LNCaP clone FGC (cell line): Measurements from ENCODE around the gene EPS8L3.
"Not testable (repeated sequence)": the region's sequence is repeated elsewhere in the genome, so short reads cannot be mapped to it uniquely, and the experiment has no call there.

ENCODE experiments used
- DNase-seq: peaks from one replicate; pipeline ENCODE4 v3.0.0-alpha.2; 2011; ENCODE audit warnings: low read depth
- H3K4me3 ChIP-seq: 2 replicates; pipeline ENCODE4 v1.5.1; 2011; ENCODE audit warnings: mild to moderate bottlenecking, low read depth, low read length, control low read depth
- TF ChIP-seq, protein P1 (sequence below): IDR thresholded peaks from 2 replicates; pipeline ENCODE4 v1.5.1; 2012; ENCODE audit warnings: mild to moderate bottlenecking; ENCODE audit not compliant: control insufficient read depth, insufficient read depth; ENCODE audit errors: extremely low read depth

The EPS8L3 gene

DNA sequence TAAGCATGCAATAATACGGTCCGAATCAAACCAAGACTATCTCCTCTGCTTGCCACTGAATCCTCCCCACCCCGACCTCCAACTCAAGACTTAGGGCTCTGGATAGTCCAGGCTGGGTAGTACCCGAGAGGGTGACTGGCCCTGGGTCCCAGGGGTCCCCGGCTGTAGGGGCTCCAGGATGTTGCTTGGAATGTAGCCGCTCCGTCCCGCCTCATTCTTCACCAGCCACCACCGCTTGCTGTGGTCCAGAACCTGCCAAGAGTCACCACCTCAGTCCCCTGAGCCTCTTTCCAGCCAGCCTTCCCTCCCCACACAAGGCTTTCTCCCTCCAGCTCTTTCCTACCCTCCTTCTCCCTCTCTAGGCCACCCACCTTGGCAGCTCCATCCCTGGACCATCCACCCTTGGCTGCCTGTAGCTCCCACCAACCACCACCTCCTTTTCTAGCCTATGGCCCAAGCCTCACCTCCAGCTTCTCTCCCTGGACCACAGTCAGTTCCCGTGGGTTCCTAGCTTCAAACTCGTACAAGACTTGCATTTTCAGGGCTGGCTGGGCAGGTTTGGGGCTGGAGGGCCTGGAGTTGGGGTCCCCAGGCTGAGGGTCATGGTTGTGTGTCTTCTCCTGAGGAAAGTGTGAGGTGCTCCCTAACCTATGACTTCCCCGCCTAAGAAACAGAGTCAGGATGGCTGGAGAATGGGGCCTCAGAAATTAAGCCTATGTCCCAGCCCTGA lies 12.0 kb downstream of the EPS8L3 start:
- TF ChIP-seq, protein P1, sequence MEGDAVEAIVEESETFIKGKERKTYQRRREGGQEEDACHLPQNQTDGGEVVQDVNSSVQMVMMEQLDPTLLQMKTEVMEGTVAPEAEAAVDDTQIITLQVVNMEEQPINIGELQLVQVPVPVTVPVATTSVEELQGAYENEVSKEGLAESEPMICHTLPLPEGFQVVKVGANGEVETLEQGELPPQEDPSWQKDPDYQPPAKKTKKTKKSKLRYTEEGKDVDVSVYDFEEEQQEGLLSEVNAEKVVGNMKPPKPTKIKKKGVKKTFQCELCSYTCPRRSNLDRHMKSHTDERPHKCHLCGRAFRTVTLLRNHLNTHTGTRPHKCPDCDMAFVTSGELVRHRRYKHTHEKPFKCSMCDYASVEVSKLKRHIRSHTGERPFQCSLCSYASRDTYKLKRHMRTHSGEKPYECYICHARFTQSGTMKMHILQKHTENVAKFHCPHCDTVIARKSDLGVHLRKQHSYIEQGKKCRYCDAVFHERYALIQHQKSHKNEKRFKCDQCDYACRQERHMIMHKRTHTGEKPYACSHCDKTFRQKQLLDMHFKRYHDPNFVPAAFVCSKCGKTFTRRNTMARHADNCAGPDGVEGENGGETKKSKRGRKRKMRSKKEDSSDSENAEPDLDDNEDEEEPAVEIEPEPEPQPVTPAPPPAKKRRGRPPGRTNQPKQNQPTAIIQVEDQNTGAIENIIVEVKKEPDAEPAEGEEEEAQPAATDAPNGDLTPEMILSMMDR = no peak
- no peak overlapping the region for H3K4me3 ChIP-seq
- no peak for DNase-seq

GRCh38 chr1:109750920-109751319 lies 12.8 kb downstream of the EPS8L3 start:
- TF ChIP-seq, protein P1 = no peak
- H3K4me3 ChIP-seq = no peak overlapping the region
- DNase-seq = no peak

DNA sequence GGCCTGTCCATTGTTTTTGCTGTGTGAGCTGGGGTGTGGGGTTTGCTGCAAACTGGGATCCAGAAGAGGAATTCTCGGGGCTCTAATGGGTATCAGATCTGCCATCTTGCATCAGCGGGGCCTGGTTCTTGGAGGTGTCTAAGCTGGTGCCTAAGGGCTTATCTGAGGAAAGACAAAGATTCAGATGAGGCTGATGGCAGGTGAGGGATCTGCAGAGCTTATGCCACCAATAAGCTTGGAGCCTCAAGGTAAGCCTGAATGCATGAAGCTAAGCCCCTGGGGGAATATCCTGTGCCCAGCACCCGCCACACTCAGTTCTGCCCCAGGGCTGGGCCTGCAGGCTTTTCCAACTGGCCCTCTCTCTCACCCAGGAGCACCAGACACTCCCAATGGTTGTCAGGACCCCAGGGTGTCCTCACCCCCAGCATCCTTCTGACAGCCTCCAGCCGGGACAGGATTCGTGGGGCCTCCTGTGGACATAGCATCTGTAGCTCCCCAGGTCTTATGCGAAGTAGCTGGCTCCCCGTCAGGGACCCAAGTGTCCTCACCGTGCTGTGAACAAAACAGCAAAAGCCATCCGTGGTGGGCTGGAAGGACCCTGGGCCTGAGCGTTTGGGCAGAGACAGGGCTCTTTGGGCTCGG lies 13.4 kb downstream of the EPS8L3 start:
- DNase-seq = no peak
- TF ChIP-seq, protein P1 = no peak
- H3K4me3 ChIP-seq = no peak overlapping the region

GRCh38 chr1:109749221-109749620 lies 14.5 kb downstream of the EPS8L3 start:
- no peak for DNase-seq
- TF ChIP-seq, protein P1 = no peak

DNA sequence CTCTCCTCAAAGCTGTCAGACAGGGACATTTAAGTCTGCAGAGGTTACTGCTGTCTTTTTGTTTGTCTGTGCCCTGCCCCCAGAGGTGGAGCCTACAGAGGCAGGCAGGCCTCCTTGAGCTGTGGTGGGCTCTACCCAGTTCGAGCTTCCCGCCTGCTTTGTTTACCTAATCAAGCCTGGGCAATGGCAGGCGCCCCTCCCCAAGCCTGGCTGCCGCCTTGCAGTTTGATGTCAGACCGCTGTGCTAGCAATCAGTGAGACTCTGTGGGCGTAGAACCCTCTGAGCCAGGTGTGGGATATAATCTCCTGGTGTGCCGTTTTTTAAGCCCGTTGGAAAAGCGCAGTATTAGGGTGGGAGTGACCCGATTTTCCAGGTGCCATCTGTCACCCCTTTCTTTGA lies 15.4 kb downstream of the EPS8L3 start:
- not testable (repeated sequence) for H3K4me3 ChIP-seq, DNase-seq

More at GRCh38 chr1:109749221-109749620, 14.5 kb downstream of the EPS8L3 start:
- H3K4me3 ChIP-seq = no peak overlapping the region

GRCh38 chr1:109740615-109741373 lies 22.9 kb downstream of the EPS8L3 start, which contains the start of gene GSTM3:
TSS of gene GSTM3 (minus strand) at chr1:109741038. CDS start at chr1:109740287, 751 bp downstream.
- peak within 1 kb of the TSS; percentile 80 for H3K4me3 ChIP-seq
- DNase-seq = no peak
- TF ChIP-seq, protein P1 = no peak

- DNase-seq = peak; percentile 19
- TF ChIP-seq, protein P1 = no peak
- peak overlapping the region; percentile 80 for H3K4me3 ChIP-seq
Measured at GRCh38 chr1:109739738-109740614, 23.7 kb downstream of the EPS8L3 start.
